Measurements from ENCODE around the gene BICC1. TPM values are rescaled to one million over a fixed set of nuclear protein-coding genes. Genes with fewer than 3 reads are reported as not detected.

The BICC1 gene
- total and polyA plus RNA-seq, 2 donors (not counting 3 experiments of a cell fraction or from before 2014, with no cell fraction given) = 0.06 to 0.29 TPM

- no peak for FAIRE-seq
- H3K4me2 ChIP-seq (ENCODE audit: insufficient read depth, low read length) = no peak overlapping the region
- intact Hi-C loops (cut with micrococcal nuclease) (loop anchor here (2.0 to 10.0 kb wide), 2 partner anchors 67 to 1259 kb away; no protein-coding TSS in a partner anchor), dilution Hi-C loops (cut with MboI; ENCODE audit: extremely low pct_ligation_motif_present, low sequenced_read_pairs) (no loop called here)
- ChIA-PET POLR2A (no interaction called here), CTCF (no interaction called here)
- BruUV-seq (replicated peaks) = no TSS peak
- no peaks in the 10 kb centered on the region for H3K9me1 ChIP-seq (replicated peaks; ENCODE audit: control insufficient read depth, extremely low read depth, insufficient read depth, low read length)
- no peaks in the 10 kb centered on the region for H3K4me1 ChIP-seq (ENCODE audit: control insufficient read depth, extremely low read depth, insufficient read depth, low read length)
- no peak for TF ChIP-seq POLR2AphosphoS5 (IDR thresholded peaks at IDR 0.05; ENCODE audit: insufficient read depth, low read depth, low read length)
- no peak for TF ChIP-seq POLR2A (IDR thresholded peaks at IDR 0.05; ENCODE audit: low read depth, low read length)
- no peak for TF ChIP-seq GATA2 (IDR thresholded peaks at IDR 0.05; ENCODE audit: insufficient read depth, insufficient read length, low read depth, low read length)
- no peak for TF ChIP-seq EZH2 (IDR thresholded peaks at IDR 0.05; ENCODE audit: borderline replicate concordance, low read depth, low read length, severe bottlenecking)
- TF ChIP-seq CTCF (IDR thresholded peaks at IDR 0.05; ENCODE audit: extremely low read depth in 1 of 2, insufficient read depth in 1 of 2, low read depth in 1 of 2, low read length in 2 of 2) = no peak
- TF ChIP-seq MAX (IDR thresholded peaks at IDR 0.05; ENCODE audit: insufficient read depth, insufficient read length) = no peak
- TF ChIP-seq JUN (IDR thresholded peaks at IDR 0.05; ENCODE audit: borderline replicate concordance, insufficient read depth, insufficient read length, low read depth) = no peak
- no peak for TF ChIP-seq MYC (IDR thresholded peaks at IDR 0.05; ENCODE audit: low read depth, low read length)
- TF ChIP-seq FOS (IDR thresholded peaks at IDR 0.05; ENCODE audit: borderline replicate concordance, insufficient read depth, low read length) = no peak
- no peaks in the 10 kb centered on the region for H3K36me3 ChIP-seq (ENCODE audit: control insufficient read depth in 2 of 2, extremely low read depth in 1 of 2, insufficient read depth in 2 of 2, low read length in 2 of 2)
- no peak overlapping the region for H3K27ac ChIP-seq (ENCODE audit: insufficient read depth, low read depth, low read length)
- no peaks in the 10 kb centered on the region for H3K79me2 ChIP-seq (ENCODE audit: control insufficient read depth, insufficient read depth, low read length)
- no peaks in the 10 kb centered on the region for H4K20me1 ChIP-seq (replicated peaks; ENCODE audit: control insufficient read depth, extremely low read depth, insufficient read depth, low read length)
- H3K9ac ChIP-seq (replicated peaks; ENCODE audit: extremely low read depth, insufficient read depth, low read length) = no peak overlapping the region
- no peaks in the 10 kb centered on the region for H3K9me3 ChIP-seq (replicated peaks; ENCODE audit: control insufficient read depth, insufficient read depth, low read length)
- H3K4me3 ChIP-seq (replicated peaks in 1 of 3; ENCODE audit: insufficient read depth in 1 of 3, low read depth in 1 of 3, low read length in 3 of 3) = no peak overlapping the region
- H3K27me3 ChIP-seq (ENCODE audit: control insufficient read depth in 2 of 2, insufficient read depth in 2 of 2, low read length in 2 of 2) = no peaks in the 10 kb centered on the region
- DNase-seq (ENCODE audit: low read depth, low spot score) = no peak
- H2AFZ ChIP-seq (ENCODE audit: low read depth, low read length) = no peak overlapping the region
Measured at GRCh38 chr10:58785354-58785753, 272.7 kb downstream of the BICC1 start.
